ENCODE results near the gene ADARB1.

Gene ADARB1

GRCh38 chr21:45177039-45177438 lies 102.7 kb downstream of the ADARB1 start:
- DNase-seq = no peak

DNA sequence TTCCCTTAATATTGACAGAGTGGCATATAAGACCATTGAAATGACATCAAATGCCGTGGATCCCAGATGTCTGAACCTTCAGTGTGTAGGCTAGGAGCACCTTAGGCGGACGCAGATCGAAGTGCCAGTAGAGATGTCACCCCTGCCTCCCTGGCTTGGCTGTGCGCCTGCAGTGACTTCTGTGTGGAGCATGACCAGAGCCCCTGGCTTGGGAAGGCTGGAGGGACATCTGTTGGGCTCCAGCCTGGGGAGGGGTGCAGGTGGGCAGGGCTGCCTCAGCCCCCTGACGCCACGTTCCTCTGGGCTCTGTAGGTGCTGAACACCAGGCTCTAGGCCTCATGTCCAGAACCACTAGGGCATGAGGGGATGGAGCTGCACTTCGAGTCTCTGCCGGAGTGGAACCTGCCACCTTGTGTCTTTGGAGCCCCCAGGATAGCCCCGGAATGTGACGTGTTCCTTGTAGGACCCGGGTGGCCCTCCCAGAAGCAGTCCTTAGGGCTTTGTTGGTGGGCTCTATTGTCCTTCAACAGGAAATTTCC lies 103.8 kb downstream of the ADARB1 start:
- no peak for DNase-seq

DNA sequence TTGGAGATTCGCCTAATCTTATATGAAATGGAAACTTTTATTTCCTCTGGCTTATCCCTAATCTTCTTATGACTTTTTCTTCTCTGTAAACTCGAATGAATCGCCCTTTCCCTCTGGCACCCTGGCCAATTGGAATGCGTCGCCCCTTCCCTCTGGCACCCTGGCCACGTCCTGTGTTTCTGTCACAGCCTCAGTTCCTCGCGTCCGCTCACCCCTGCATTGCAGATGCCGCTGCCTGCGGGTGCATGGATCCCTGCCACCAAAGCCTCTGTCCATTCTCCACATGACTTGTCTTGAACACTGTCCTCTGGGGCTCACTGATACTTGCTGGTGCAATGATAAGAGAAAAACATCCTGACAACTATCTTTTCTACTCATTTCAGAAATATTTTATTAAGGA lies 104.6 kb downstream of the ADARB1 start:
- DNase-seq = no peak

DNA sequence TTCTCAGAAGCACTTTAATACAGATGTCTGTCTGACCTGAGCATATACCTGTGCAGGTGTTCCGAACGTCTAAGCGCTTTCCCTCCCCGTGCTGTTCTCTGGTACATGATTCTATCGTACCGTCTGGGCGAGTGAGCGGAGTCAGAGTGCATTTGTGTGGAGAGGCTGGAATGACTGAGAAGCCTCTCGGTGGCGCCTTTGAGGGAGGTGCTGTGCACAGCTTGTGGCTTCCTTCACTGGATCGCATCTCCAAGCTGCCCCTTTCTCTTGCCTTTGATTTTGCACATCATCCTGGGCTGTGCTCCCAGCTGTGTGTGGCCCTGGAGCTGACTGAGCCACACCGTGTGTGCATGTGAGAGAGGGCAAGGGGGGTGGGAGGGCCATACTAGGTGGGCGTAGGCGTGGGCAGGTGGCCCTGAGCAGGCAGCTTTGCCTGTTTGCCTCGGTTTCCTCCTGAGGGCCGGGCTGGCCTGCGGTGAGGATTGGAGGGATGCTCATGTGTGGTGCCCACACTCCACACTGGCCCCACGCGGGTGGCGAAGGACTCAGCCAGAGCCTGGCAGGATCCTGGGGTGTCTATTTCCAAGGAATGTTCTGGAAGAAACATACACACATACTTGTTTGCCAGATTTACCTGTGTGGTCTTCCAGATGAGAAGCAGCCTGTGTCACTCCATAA lies 105.3 kb downstream of the ADARB1 start:
- no peak for DNase-seq

DNA sequence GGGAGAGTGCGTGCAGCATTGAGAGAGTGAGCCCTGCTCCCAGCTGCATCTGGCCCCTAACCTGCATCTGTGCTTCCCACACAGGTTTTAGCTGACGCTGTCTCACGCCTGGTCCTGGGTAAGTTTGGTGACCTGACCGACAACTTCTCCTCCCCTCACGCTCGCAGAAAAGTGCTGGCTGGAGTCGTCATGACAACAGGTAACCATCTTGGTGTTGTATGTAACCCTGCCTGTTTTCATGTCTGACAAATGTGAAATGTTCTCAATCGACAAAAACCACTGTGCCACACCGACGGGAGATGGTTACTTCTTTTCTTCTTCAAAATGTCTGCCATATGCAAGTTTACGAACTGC lies 105.8 kb downstream of the ADARB1 start:
- no peak for DNase-seq

- DNase-seq = no peak
Measured at GRCh38 chr21:45182958-45183357, 108.6 kb downstream of the ADARB1 start.

- no peak for DNase-seq
Measured at GRCh38 chr21:45183852-45184251, 109.5 kb downstream of the ADARB1 start.

- DNase-seq = no peak
Measured at GRCh38 chr21:45184869-45185268, 110.5 kb downstream of the ADARB1 start.

- DNase-seq = no peak
Measured at GRCh38 chr21:45186709-45187108, 112.3 kb downstream of the ADARB1 start.

DNA sequence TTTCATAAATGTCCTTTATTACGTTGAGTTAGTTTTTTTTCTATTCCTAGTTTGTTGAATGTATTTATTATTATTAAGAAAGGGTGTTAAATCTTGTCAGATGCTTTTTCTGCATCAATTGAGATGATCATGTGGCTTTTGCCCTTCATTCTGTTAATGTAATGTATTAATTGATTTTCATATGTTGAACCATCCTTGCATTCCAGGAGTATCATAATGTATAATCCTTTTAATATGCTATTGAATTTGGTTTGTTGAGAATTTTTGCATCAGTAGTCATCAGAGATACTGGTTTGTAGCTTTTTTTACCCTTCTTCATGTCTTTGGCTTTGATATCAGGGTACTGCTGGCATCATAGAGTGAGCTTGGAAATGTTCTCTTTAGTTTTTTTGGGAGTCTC lies 113.3 kb downstream of the ADARB1 start:
- no peak for DNase-seq

- DNase-seq = no peak
Measured at GRCh38 chr21:45190013-45190412, 115.6 kb downstream of the ADARB1 start.

GRCh38 chr21:45192332-45192731 lies 118.0 kb downstream of the ADARB1 start:
- DNase-seq = no peak

DNA sequence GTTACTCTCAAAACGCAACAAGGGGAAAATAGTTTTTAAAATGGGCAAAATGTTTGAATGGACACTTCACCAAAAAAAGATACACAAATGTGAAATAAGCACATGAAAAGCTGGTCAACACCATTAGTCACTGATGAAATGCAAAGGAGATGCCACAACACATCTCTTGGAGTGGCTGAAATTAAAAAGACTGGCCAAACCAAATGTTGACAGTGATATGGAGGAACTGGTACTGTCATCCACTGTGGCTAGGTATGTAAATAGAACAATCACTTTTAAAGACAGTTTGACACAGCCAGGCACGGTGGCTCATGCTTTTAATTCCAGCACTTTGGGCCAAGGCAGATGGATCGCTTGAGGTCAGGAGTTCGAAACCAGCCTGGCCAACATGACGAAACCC lies 122.2 kb downstream of the ADARB1 start:
- no peak for DNase-seq

- DNase-seq = no peak
Measured at GRCh38 chr21:45199201-45199600, 124.8 kb downstream of the ADARB1 start.

DNA sequence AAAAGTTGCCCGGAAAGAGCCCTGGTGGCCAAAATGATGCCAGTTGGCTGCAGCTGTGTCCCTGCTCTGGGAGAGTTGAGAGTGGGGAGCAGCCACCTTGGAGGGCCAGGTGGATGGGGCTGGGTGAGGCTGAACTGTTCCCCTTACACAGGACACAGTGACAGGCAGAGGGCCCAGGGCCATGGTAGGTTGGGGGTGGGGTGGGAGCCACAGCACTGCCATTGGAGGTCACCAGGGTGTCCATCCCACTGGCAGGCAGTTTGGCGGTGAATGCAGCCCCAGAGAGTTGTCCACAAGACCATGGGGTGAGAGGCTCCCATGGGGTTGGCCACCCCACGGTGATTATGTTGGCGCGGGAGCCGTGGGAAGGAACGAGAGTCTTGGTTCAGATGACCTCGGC lies 125.7 kb downstream of the ADARB1 start:
- DNase-seq = no peak

GRCh38 chr21:45200581-45201296 lies 126.4 kb downstream of the ADARB1 start:
- no peak for DNase-seq

- no peak for DNase-seq
Measured at GRCh38 chr21:45202344-45202743, 128.0 kb downstream of the ADARB1 start.

GRCh38 chr21:45202889-45203288 lies 128.5 kb downstream of the ADARB1 start:
- DNase-seq = no peak

GRCh38 chr21:45203983-45204382 lies 129.6 kb downstream of the ADARB1 start:
- DNase-seq = no peak

DNA sequence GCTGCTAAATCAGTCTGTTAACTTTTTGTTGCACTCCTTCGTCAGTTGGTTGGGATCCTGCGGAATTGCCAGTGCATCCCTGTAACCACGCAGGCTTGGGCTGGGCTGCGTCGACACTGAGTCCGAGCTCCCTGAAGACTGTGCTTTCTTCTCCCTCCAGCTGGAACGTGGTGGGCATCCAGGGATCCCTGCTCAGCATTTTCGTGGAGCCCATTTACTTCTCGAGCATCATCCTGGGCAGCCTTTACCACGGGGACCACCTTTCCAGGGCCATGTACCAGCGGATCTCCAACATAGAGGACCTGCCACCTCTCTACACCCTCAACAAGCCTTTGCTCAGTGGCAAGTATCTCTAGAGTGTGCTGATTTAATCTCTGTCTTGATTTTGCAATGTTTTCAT lies 130.0 kb downstream of the ADARB1 start:
- no peak for DNase-seq

GRCh38 chr21:45207839-45208626 lies 133.7 kb downstream of the ADARB1 start:
- no peak for DNase-seq

DNA sequence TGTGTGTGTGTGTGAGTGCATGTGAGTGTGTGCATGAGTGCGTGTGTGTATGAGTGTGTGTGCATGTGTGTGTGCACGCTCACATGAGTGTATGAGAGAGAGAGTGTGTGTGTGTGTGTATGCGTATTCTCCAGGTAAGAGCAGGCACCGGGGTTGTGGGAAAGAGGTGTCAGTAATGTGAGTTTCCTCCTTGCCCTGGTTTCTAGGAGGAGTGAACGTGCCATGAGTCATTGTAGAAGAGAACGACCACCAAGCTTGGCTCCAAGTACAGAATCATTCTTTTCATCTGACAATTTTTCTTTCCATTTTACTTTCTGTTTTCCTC lies 134.2 kb downstream of the ADARB1 start:
- no peak for DNase-seq

DNA sequence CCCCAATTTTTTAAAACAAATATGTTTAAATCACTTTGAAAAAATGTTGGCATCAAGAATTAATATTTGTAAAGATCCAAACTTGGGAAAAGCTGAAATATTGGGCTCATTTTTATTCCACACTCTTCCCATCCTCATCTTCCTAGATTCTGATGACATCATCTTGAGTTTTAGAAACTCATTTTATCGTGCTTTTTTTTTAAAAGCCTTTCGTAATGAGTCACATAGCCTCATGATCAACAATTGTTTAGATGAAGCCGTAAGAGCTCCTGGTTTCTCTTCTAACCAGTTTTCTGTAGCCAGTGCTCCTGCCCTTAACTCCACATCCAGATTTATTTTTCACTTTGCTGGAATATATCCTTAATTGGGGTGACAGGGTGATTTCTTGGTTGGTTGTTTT lies 134.7 kb downstream of the ADARB1 start:
- no peak for DNase-seq

GRCh38 chr21:45209685-45210284 lies 135.4 kb downstream of the ADARB1 start:
- no peak for DNase-seq
